HCT116 (cell line): ENCODE data around the gene PLEKHA6. TPM values are rescaled to one million over a fixed set of nuclear protein-coding genes. Genes with fewer than 3 reads are reported as not detected.
"Not testable (repeated sequence)": the region's sequence is repeated elsewhere in the genome, so short reads cannot be mapped to it uniquely, and the experiment has no call there.

Experiments
- ATAC-seq: fragments of 200-7000 bp; cut with Tn5 transposase; 2 replicates; pipeline ENCODE4 v1.9.1; 2020; ENCODE audit warnings: mild to moderate bottlenecking, moderate library complexity
- BruUV-seq: library from RNA; stranded (reverse); fragments of 400-500 nt; replicated peaks from 2 replicates; lab custom pipeline; 2021; lab: Mats Ljungman, UMichigan
- CTCF ChIA-PET: fragments of 300-600 bp; sonication (Branson Sonifier 250); formaldehyde crosslinking; loops from one replicate; lab custom pipeline; 2021; ENCODE audit warnings: antibody characterized with exemption; lab: Charles Lee
- POLR2A ChIA-PET: fragments of 300-600, 350-600 bp; sonication (Branson Sonifier 250); formaldehyde crosslinking; loops from one replicate; lab custom pipeline; 2021; ENCODE audit warnings: antibody characterized with exemption; lab: Charles Lee
- RAD21 ChIA-PET, 2 experiments: fragments of 300-600 bp; sonication (Branson Sonifier 250); formaldehyde crosslinking; loops; one replicate each; lab custom pipeline; 2023; ENCODE audit warnings: low total read pairs in 2 of 2; ENCODE audit not compliant: uncharacterized antibody in 2 of 2, unreplicated experiment in 2 of 2, low non-redundant PET in 1 of 2; lab: Charles Lee
- DNase-seq: peaks from one replicate; pipeline ENCODE4 v3.0.0-alpha.2; 2010; ENCODE audit warnings: low read depth, low spot score
- H2AFZ ChIP-seq: fragments of 200-600 bp; shearing (Covaris generic), sonication (generic); 2 replicates; pipeline ENCODE4 v1.6.1; 2017; ENCODE audit warnings: low read depth, mixed run types, mixed read lengths, antibody characterized with exemption, low read length; ENCODE audit not compliant: poor library complexity, severe bottlenecking
- H3K27ac ChIP-seq: 2 replicates; pipeline ENCODE4 v1.5.1; 2012; ENCODE audit warnings: low read depth, low read length
- H3K27me3 ChIP-seq: fragments of 200-600 bp; sonication (generic); 2 replicates; pipeline ENCODE4 v1.6.1; 2016; ENCODE audit warnings: mixed run types, low read length, mixed read lengths; ENCODE audit not compliant: insufficient read depth
- H3K36me3 ChIP-seq, 2 experiments: fragments of 200-500 bp in 1 of 2; fragments of 200-600 bp in 1 of 2; sonication (Bioruptor generic) in 1 of 2; sonication (generic) in 1 of 2; 2 replicates each; pipeline versions ENCODE4 v1.5.1 to v1.6.1; 2014 to 2016; ENCODE audit warnings: low read length in 2 of 2, inconsistent platforms in 1 of 2, mixed read lengths in 1 of 2, mixed run types in 1 of 2; ENCODE audit not compliant: insufficient read depth in 2 of 2, control insufficient read depth in 1 of 2
- H3K4me1 ChIP-seq, 2 experiments: fragments of 200-600 bp in 1 of 2; sonication (generic) in 1 of 2; 2 replicates each; pipeline versions ENCODE4 v1.5.1 to v1.6.1; 2012 to 2017; ENCODE audit warnings: low read length in 2 of 2, inconsistent platforms in 1 of 2, mild to moderate bottlenecking in 1 of 2, mixed read lengths in 1 of 2, mixed run types in 1 of 2, moderate library complexity in 1 of 2; ENCODE audit not compliant: insufficient read depth in 2 of 2, control insufficient read depth in 1 of 2
- H3K4me2 ChIP-seq: fragments of 200-600 bp; sonication (generic); 2 replicates; pipeline ENCODE4 v1.6.1; 2017; ENCODE audit warnings: mixed run types, low read length, mixed read lengths
- H3K4me3 ChIP-seq, 2 experiments: fragments of 200-600 bp in 1 of 2; sonication (generic) in 1 of 2; replicated peaks in 1 of 2; 2 replicates each; pipeline ENCODE4 v1.5.1; 2011 to 2016; ENCODE audit warnings: low read length in 2 of 2, control low read depth in 1 of 2, low read depth in 1 of 2, mild to moderate bottlenecking in 1 of 2, mixed read lengths in 1 of 2, mixed run types in 1 of 2
- H3K79me2 ChIP-seq: fragments of 200-600 bp; sonication (generic); 2 replicates; pipeline ENCODE4 v1.6.1; 2017; ENCODE audit warnings: mild to moderate bottlenecking, mixed run types, low read length, moderate library complexity, mixed read lengths; ENCODE audit not compliant: insufficient read depth
- H3K9ac ChIP-seq: fragments of 200-600 bp; sonication (generic); 2 replicates; pipeline ENCODE4 v1.6.1; 2016; ENCODE audit warnings: low read length, mixed read lengths
- H3K9me2 ChIP-seq: fragments of 200-600 bp; sonication (generic), shearing (Covaris generic); 2 replicates; pipeline ENCODE4 v1.6.1; 2017; ENCODE audit warnings: mixed run types, mild to moderate bottlenecking, moderate library complexity; ENCODE audit not compliant: insufficient read depth
- H3K9me3 ChIP-seq, 2 experiments: fragments of 200-500 bp in 1 of 2; fragments of 200-600 bp in 1 of 2; sonication (Bioruptor generic) in 1 of 2; sonication (generic) in 1 of 2; 2 replicates each; pipeline ENCODE4 v1.6.1; 2014 to 2017; ENCODE audit warnings: low read length in 2 of 2, mixed read lengths in 2 of 2, inconsistent platforms in 1 of 2, low read depth in 1 of 2, mild to moderate bottlenecking in 1 of 2, mixed run types in 1 of 2, moderate library complexity in 1 of 2; ENCODE audit not compliant: control insufficient read depth in 1 of 2, insufficient read depth in 1 of 2
- H4K20me1 ChIP-seq: fragments of 200-600 bp; sonication (generic), shearing (Covaris generic); 2 replicates; pipeline ENCODE4 v1.6.1; 2017; ENCODE audit warnings: mixed run types, mild to moderate bottlenecking, moderate library complexity; ENCODE audit not compliant: insufficient read depth
- CEBPB ChIP-seq: IDR thresholded peaks from 2 replicates; pipeline ENCODE4 v1.6.1; 2012; ENCODE audit warnings: low read depth
- ELF1 ChIP-seq: IDR thresholded peaks from 2 replicates; pipeline ENCODE4 v1.6.1; 2012; ENCODE audit warnings: low read depth, borderline replicate concordance
- EZH2 ChIP-seq: fragments of 200-600 bp; sonication (generic); IDR thresholded peaks from 2 replicates; pipeline ENCODE4 v1.6.1; 2017; ENCODE audit warnings: antibody characterized with exemption, mixed run types
- POLR2A ChIP-seq: IDR thresholded peaks from 2 replicates; pipeline ENCODE4 v1.7.0; 2011; ENCODE audit warnings: borderline replicate concordance; ENCODE audit not compliant: insufficient read depth, insufficient read length; ENCODE audit errors: extremely low read depth
- REST ChIP-seq: IDR thresholded peaks from 2 replicates; pipeline ENCODE4 v1.6.1; 2012; ENCODE audit warnings: low read depth
- SIN3A ChIP-seq: IDR thresholded peaks from 2 replicates; pipeline ENCODE4 v1.6.1; 2012; ENCODE audit warnings: low read depth
- SP1 ChIP-seq: IDR thresholded peaks from 2 replicates; pipeline ENCODE4 v1.6.1; 2012; ENCODE audit warnings: low read depth
- SRF ChIP-seq: IDR thresholded peaks from 2 replicates; pipeline ENCODE4 v1.6.1; 2012; ENCODE audit warnings: low read depth
- ZFX ChIP-seq: fragments of 450-650 bp; IDR thresholded peaks from 2 replicates; pipeline ENCODE4 v1.6.1; 2017
- intact Hi-C: fragments of 100-400 bp; cut with micrococcal nuclease; formaldehyde crosslinking; loops from 2 replicates; pipeline ENCODE4 v1.10.0; 2022
- total RNA-seq: library from RNA; stranded (reverse); gene quantifications from one replicate; pipeline ENCODE4 v1.2.1, GENCODE V29; 2021; ENCODE audit not compliant: unreplicated experiment

PLEKHA6 gene
- total RNA-seq, 1 experiment from 2014 or later: 13.1 TPM

GRCh38 chr1:204331847-204332487 lies 27.8 kb downstream of the PLEKHA6 start:
- BruUV-seq: no TSS peak
- DNase-seq: no peak
- H2AFZ ChIP-seq: no peak overlapping the region
- CTCF ChIA-PET: no interaction called here
- TF ChIP-seq CEBPB: no peak
- no peak for TF ChIP-seq POLR2A
- no peak for TF ChIP-seq ZFX
- no peak for TF ChIP-seq REST
- TF ChIP-seq EZH2: no peak
- no peak for TF ChIP-seq SP1
- TF ChIP-seq SRF: no peak
- H4K20me1 ChIP-seq: no peaks in the 10 kb centered on the region
- no peak overlapping the region for H3K27ac ChIP-seq
- H3K4me2 ChIP-seq: no peak overlapping the region
- H3K36me3 ChIP-seq: no peaks in the 10 kb centered on the region
- H3K79me2 ChIP-seq: no peaks in the 10 kb centered on the region
- intact Hi-C loops: no loop called here
- no peaks in the 10 kb centered on the region for H3K4me1 ChIP-seq
- no peak for ATAC-seq
- no peaks in the 10 kb centered on the region for H3K9me3 ChIP-seq
- no peak overlapping the region for H3K9ac ChIP-seq
- POLR2A ChIA-PET: no interaction called here
- no peaks in the 10 kb centered on the region for H3K9me2 ChIP-seq
- H3K27me3 ChIP-seq: no peaks in the 10 kb centered on the region
- H3K4me3 ChIP-seq: no peak overlapping the region
- RAD21 ChIA-PET: no interaction called here

GRCh38 chr1:204331275-204331674 lies 28.5 kb downstream of the PLEKHA6 start:
- ChIA-PET RAD21 (no interaction called here), CTCF (no interaction called here)

GRCh38 chr1:204327870-204328269 lies 31.9 kb downstream of the PLEKHA6 start:
- BruUV-seq, H3K4me2 ChIP-seq, H2AFZ ChIP-seq, H3K9ac ChIP-seq, POLR2A ChIA-PET, CTCF ChIA-PET, H3K9me3 ChIP-seq, H3K4me3 ChIP-seq, H3K27me3 ChIP-seq, DNase-seq, ATAC-seq, RAD21 ChIA-PET, H4K20me1 ChIP-seq, H3K27ac ChIP-seq, H3K79me2 ChIP-seq, intact Hi-C loops, H3K36me3 ChIP-seq, H3K9me2 ChIP-seq: not testable (repeated sequence)
- H3K4me1 ChIP-seq: peaks cover 5 to 18% of the 10 kb centered on the region in 2 experiments

More at GRCh38 chr1:204331275-204331674, 28.5 kb downstream of the PLEKHA6 start:
- Histone ChIP-seq H2AFZ (no peak overlapping the region), H3K9me3 (no peaks in the 10 kb centered on the region), H3K27ac (no peak overlapping the region), H3K36me3 (no peaks in the 10 kb centered on the region), H3K79me2 (no peaks in the 10 kb centered on the region), H3K4me3 (no peak overlapping the region), H3K4me2 (no peak overlapping the region), H3K9ac (no peak overlapping the region), H3K27me3 (no peaks in the 10 kb centered on the region), H3K9me2 (no peaks in the 10 kb centered on the region), H3K4me1 (no peaks in the 10 kb centered on the region), H4K20me1 (no peaks in the 10 kb centered on the region)
- no peak for DNase-seq
- POLR2A ChIA-PET: no interaction called here
- BruUV-seq: no TSS peak
- intact Hi-C loops: no loop called here
- ATAC-seq: no peak
- TF ChIP-seq POLR2A (no peak), ELF1 (no peak), SP1 (no peak), SIN3A (no peak)
